GM21515 (cell line): ENCODE measurements around the gene GMPR.
A peak's percentile ranks its signal among the peaks of the same experiment; 100 is the strongest.

ENCODE experiments used
- ATAC-seq: cut with Tn5 transposase; IDR thresholded peaks from one replicate; pipeline ENCODE4 v1.9.1; 2021; ENCODE audit not compliant: unreplicated experiment

Gene GMPR

DNA sequence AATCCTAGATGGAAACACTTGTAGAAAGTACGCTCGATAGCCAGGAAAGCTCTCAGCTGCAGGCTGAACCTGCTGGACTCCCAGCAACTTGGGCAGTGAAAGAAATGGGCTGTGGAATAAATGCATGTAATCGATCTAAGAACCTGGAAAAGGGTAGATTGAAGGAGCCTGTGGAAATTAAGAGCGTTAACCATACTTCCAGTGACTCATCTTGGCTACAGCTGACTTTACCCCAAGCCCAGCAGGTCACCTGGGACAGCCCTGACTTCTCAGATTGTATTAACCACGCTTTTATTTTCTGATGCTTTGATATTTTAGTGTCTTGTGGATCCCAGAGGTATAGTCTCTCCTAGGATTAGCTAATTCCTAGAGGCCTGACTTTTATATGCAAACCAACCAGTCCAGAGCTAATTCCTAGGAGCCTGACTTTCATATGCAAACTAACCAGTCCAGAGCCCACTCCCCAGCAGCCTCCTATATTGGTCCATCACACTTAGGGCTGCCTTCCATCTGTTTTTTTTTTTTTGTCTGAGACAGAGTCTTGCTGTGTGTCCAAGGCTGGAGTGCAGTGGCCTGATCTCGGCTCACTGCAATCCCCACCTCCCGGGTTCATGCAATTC, 86.3 kb downstream of the GMPR start:
- no peak for ATAC-seq

DNA sequence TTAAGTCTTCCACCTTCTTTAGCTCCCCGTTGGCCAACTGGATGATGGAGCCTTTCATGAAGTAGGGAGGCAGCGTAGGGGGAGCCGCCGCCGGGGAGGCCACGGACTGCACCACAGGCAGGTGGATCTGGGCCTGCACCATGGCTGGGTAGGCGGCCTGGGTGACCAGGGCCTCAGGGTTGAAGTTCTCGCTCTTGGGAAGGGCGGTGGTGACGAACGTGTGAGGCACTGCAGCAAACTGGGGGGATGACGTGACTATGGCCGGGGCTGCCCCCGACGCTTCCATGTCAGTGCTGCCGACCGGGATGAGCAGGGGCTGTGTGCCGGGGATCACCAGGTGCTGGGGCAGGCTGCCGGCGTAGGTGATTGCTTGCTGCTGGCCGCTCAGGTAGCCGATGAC, 88.1 kb downstream of the GMPR start:
- ATAC-seq, result no peak

DNA sequence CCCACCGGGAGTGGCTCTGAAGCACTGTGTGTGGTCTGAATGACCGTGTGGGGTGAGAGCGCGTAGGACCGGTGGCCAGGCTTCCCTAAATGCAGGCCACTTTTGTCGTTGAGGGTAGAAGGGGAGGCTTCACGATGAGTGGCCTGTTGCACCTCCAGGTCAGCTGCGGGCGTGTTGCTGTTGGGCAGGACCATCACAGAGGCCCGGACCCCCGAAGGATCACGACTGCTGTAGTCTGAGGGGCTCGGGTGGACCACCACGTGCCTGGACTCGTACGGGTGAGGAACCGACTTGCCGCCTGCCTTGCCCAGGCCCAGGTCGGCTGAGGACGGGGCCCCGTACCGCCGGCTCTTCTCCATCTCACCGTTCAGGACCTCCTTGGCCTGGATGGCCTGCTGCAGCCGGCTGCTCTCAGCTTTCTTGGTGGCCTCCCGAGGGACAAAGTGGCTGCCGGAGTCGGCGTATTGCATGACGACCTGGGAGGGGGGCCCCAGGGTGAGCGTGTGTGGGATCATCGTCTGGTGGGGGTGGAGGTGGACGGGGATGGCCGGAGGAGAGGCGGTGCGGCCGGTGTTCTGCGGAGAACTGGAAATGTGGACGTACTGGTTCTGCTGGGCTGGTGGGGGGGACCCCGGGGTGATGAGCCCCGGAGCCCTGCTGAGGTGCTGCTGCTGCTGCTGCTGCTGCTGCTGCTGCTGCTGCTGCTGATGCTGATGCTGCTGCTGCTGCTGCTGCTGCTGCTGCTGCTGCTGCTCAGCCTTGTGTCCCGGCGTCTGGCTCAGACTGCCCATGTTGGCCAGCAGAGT, 88.8 kb downstream of the GMPR start:
- ATAC-seq, result no peak

DNA sequence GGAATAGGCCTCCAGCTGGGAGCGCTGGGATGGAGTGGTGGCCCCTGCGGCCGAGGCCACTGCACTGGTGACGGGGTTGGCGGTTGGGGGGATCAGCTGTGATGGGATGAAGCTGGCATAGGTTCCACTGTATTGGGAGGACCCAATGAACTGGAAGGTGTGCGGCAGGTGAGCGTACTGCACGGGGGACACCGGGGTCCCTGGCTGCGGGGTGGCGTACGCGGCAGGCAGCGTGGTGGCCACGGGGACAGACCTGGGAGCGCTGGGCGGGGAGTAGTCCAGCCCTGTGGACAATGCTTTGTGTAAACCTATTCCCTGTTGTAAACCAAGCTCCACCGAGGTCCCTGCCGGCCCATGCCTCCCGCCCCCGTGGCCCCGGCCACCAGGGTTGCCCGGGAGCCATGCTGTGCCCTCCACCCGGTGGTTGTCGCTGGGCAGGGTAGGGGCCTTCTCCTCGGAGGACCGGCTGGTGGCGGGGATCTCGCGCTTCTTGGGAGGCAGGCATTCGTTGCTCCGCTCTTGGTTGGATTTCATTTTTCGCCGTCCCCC, 89.5 kb downstream of the GMPR start:
- no peak for ATAC-seq

DNA sequence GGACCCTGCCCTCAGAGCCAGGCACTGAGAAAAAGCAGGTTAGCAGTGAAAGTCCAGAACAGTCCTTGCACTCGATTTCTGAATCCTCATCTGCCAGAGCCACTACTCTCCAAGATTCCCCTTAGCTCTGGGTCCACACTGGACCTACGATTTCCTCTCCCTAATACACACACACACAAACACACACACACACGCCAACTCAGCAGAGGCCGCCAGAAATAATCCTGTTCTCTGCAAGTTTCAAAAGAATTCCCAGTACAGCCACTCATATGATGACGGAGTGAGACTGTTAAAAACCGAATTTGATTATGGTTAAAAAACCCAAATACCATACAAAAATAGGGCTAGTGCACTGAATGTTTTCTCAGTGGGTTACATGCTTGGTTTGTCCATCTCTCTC, 90.8 kb downstream of the GMPR start:
- ATAC-seq, result no peak

DNA sequence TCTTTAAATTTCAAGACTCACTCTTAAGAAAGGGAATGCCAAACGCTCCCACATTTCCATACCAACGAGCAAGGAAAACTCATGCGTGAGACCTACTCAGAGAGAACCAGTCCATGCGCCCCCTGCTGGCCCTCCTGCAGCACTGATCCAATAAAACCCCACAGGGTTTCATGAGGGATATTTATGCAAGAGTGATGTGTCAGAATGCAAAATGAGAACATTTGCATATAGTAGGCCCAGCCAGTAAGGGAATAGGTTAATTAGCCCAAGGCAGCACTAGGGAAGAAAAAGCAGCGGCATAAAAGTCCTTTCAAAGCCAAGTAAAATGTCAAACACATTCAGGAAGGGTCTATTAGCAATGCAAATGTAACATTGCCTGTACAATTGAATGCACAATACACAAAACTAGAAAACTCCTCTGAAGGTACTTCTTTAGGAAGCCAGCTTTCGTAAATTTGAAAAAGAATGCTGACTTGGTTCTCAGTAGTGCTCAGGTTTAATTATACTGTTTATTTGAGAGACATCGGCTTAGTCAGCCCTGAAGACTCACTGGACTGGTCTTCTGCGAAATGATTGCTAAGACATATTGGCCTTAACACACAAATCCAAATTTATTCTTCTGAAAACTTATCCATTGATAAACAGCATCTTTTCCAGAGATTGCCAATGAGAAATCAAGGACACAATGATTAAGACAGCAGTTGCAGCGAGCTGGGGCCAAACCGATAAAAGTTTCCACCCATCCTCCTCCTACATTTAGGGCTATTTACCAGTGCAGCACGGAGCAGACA, 93.2 kb downstream of the GMPR start:
- peak; percentile 38 for ATAC-seq

DNA sequence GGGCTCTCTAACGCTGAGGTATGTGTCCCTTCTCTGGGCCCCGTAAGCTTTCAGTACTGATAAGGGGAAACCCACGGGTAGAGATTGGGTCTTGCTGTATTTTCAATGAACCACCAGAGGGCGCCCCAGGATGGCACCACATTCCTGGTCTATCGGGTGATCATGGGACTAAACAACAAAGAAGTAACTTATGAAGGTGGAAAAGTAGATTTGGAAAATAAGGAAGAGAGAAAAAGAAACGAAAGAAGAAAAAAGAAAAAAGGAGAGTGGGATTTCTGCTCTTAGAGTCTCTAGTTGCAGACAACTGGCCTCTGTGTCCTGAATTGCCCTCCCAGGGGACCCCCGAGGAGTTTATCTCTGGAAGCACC, 93.8 kb downstream of the GMPR start:
- peak; percentile 87 for ATAC-seq

DNA sequence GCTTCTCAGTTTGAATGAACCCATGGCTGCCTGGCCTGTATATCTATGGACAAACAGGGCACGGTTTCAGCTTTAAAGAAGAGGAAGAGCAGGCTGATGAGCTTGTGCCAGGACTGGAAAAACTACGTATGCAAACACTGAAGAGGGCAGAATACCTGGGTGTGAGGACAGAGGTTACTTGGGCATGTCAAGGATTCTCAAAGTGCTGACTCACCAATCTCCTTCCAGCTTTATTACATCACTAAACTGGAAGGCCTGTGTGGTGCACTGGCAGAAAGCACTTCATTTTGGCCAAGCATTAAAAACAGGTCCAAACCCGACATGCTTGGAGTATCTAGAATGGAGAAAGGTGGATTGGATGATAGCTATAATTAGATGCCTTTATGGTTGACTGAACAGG, 95.2 kb downstream of the GMPR start:
- ATAC-seq, result no peak

DNA sequence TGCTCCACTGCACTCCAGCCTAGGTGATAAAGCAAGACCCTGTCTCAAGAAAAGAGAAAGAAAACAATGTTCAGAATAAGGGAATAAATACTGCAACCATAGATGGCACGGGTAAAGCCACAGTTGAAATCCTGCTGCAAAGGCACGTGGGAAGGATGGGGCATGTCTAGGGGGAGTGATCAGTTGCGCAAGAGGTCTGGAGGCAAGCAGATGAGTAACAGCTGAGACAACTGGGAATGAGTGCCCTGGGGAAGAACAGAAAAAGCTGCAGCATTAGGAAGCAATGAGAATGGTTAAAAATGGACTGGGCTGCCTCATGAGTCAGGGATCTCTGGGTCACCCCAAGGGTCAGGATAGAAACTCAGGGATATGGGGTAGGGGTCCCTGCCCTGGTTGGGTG, 96.3 kb downstream of the GMPR start:
- no peak for ATAC-seq

DNA sequence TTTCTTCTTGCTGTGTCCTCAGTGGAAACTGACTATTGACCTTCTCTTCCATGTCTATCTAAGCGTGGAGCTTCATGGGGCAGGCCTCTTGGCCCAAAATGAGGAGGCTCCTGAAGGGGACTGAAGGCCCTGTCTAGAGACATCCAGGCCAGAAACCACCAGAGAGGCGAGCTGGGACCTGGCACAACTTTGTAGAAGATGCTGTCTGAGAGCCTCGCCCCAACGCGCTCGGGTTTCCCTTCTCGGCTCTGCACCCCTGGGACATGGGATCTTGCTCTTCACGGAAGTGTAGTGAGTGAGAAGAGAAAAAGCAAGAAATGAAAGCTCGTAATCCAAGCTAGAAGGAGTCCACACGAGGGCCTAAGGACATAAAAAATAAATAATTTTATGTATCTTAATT, 96.8 kb downstream of the GMPR start:
- no peak for ATAC-seq

DNA sequence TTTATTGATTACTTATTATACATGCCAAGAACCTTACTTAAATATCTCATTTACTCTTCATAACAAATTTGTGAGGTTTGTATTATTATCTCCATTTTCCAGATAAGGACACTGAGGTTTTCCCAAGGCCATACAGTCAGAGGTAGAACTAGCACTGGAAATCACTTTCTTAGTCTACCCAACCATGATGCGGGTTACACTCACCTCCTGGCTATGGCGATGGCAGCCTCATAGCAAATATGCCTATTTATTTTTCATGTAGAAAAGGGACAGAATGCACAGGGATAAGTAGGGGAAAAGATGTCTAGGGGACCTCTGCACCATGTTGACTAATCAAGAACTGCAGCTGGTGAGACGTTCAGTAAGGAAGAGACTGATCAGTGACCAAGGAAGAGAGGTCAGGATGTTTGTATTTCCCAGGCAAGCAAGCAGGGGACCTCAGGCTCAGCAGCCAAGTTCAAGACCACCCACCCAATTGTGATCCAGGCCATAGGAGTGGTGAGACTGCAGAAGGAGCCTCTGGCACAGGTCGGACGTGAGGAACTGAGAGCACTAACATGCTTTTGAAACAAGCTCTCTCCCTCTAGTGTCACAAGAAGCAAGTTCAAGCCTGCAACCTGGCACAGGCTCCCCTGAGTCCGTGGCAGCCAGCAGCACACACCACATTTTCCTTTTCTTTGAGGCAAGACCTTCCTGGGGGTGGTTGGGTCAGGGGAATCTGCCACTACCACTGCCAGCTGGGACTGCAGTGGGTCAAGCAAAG, 97.8 kb downstream of the GMPR start:
- no peak for ATAC-seq

DNA sequence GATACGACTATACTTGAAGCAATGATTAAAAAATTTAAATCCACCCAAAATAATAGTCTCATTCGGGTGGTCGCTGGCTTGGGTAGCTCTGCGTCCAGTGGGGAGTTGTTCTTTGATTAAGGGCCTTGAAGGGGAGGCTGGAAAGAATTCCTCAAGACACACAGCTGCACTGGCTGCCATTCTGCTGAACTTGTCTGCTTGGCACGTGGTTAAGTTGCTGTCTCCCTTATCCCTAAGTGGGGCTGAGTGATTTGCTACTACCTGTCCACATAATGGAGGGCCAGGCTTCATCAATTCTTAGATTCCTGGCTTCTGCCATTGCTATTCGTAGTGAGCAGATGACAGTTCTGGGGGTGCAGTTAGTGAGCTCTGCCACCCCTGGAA, 98.5 kb downstream of the GMPR start:
- ATAC-seq, result no peak

DNA sequence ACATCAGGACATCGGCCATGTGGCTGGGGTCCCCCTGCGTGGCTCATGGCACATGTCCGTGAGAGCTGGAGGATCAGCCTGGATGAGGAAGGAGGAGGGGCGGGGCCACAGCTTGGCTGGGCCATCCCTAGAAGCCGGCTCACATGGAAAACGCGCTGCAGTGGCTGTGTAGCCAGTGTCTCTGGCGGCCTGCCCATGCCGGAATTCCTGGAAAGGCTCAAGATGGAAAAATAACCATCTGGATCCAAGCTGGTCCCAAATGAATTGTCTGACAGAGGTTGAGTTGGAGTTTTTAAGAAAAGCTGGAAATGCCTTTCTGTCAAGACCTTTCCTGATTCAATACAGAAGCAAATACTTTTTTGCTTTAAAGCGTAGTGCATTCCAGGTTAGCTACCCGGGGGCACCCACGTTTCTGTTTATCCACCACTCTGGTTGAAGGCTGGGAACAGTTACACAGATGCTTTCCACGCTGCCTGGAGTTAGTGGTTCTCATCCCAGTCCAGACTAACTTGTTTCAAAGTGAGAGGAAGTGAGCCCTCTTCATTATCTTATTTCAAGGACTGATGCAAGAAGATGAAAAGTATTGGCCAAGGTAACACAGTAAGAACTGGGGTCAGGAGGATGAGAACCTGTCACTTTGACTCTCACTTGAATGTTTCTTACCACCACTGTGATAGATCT, 99.0 kb downstream of the GMPR start:
- no peak for ATAC-seq

DNA sequence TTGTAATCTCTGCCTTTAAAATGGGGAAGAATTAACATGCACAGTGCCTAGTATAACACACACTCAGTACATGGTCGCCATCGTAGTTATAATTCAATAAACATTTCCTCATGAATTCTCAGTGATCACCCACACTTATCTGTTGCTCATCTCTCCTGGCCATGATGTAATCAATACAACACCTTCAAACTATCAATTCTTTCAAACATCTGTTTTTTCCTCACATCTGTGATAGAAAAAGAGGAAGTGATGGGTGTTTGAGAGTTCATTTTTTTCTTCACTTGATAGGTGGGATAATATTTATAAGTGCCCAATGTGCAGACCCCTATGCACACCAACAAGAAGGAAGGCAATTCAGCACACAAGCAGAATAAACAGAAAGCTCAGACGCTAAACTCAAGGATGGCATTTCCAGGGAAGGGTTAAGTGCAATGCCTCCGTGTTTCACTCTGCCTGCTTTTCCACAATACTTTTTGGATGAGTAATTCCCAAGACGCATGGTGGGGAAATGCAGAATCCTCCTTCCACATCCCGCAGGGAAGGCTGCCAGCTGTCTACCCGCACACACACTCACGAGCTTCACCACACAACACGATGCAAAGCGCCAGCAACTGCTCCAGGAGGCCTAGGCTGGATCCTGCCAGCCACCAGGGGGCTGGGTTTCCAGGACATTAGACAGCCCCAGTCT, 100.3 kb downstream of the GMPR start:
- ATAC-seq, result no peak

DNA sequence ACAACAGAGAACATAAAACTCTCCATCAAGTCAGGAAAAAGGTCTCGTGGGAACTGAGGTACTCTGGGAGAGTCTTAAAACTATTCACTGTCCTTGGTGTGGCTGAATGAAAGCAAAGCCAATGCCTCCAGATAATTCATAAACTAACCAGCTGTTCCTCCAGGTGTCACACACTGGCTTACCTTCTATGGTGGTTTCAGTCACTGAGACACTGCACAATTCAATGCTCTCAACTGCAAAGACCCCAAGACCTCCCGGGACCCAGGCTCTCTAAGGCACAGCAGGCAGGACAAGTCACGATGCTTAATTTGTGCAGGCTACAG, 100.8 kb downstream of the GMPR start:
- no peak for ATAC-seq

DNA sequence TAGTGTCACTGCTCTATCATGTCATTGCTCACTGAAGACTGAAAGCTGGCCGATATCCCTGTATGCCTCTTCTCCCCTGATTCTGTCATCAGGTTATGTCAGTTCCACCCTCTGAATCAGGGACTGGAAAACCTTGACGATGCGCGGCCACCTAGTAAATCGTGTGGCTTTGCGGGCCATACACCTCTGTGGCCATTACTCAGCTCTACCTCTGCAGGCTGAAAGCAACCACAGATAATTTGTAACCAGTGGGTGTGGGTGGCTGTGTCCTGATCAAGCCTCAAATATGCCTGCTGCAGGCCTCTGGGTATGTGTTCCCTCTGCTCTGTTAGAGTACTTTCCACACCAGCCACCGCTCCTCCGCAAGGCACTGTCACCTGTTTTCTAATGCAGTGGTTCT, 105.2 kb downstream of the GMPR start:
- ATAC-seq, result no peak

DNA sequence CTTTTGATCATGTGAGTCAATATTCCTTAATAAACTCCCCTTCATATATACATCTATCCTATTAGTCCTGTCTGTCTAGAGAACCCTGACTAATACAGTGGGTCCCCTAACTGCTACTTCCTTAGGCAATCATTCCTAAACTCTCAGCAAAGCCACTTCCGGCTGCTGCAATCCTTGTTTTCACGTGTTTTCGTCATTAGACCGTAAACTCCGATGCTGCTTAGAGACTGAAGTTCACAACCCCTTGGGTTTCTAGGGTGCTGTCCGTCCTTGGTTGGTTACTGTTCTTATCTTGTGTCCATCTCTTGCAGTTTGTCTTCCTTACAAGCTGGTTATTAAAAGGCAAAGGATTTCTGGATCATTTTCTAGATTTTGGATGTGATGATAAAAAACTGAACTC, 106.4 kb downstream of the GMPR start:
- ATAC-seq, result no peak
